SK-N-SH treated with all-trans-retinoic acid at 6 μM for 48 hours (cell line): ENCODE measurements around the gene WNK2.

Source experiments
- ATAC-seq: fragments of 200-7000 bp; cut with Tn5 transposase; 3 replicates; pipeline ENCODE4 v1.9.1; 2020; ENCODE audit warnings: mild to moderate bottlenecking, moderate library complexity
- ARNTL ChIP-seq: fragments of 450-650 bp; formaldehyde crosslinking; IDR thresholded peaks from 2 replicates; pipeline ENCODE4 v1.5.0; 2020; ENCODE audit warnings: low read depth, mild to moderate bottlenecking, moderate library complexity, borderline replicate concordance
- BACH2 ChIP-seq: fragments of 250-450 bp; sonication (Bioruptor Pico); IDR thresholded peaks from 2 replicates; pipeline ENCODE4 v1.9.0; 2021; ENCODE audit warnings: mild to moderate bottlenecking, borderline replicate concordance
- CREB5 ChIP-seq: fragments of 250-450 bp; sonication (Bioruptor Pico); IDR thresholded peaks from 2 replicates; pipeline ENCODE4 v1.5.1; 2020; ENCODE audit warnings: low read depth, mild to moderate bottlenecking, moderate library complexity
- CSDC2 ChIP-seq: fragments of 250-450 bp; sonication (Bioruptor Pico); IDR thresholded peaks from 2 replicates; pipeline ENCODE4 v1.5.0; 2020; ENCODE audit warnings: mild to moderate bottlenecking, moderate library complexity
- CSRNP3 ChIP-seq: fragments of 250-450 bp; sonication (Bioruptor Pico); IDR thresholded peaks from 2 replicates; pipeline ENCODE4 v1.5.1; 2021; ENCODE audit warnings: mild to moderate bottlenecking, moderate library complexity
- ESRRG ChIP-seq: fragments of 250-450 bp; sonication (Bioruptor Pico); IDR thresholded peaks from 2 replicates; pipeline ENCODE4 v1.6.1; 2021; ENCODE audit warnings: mild to moderate bottlenecking
- GLIS3 ChIP-seq: fragments of 250-450 bp; sonication (Bioruptor Pico); IDR thresholded peaks from 2 replicates; pipeline ENCODE4 v1.5.0; 2020; ENCODE audit warnings: mild to moderate bottlenecking, moderate library complexity
- ISL1 ChIP-seq: fragments of 250-450 bp; sonication (Bioruptor Pico); IDR thresholded peaks from 2 replicates; pipeline ENCODE4 v2.1.2; 2022; ENCODE audit warnings: mild to moderate bottlenecking, moderate library complexity
- OSR1 ChIP-seq: fragments of 250-450 bp; sonication (Bioruptor Pico); IDR thresholded peaks from 2 replicates; pipeline ENCODE4 v1.8.0; 2022; ENCODE audit warnings: moderate library complexity, mild to moderate bottlenecking, inconsistent platforms
- PATZ1 ChIP-seq: fragments of 250-450 bp; sonication (Bioruptor Pico); IDR thresholded peaks from 2 replicates; pipeline ENCODE4 v1.8.0; 2020; ENCODE audit warnings: mild to moderate bottlenecking, moderate library complexity, borderline replicate concordance
- POU6F1 ChIP-seq: fragments of 250-450 bp; sonication (Bioruptor Pico); IDR thresholded peaks from 2 replicates; pipeline ENCODE4 v1.8.0; 2021; ENCODE audit warnings: low read depth, mild to moderate bottlenecking, moderate library complexity, borderline replicate concordance
- PPARA ChIP-seq: fragments of 250-450 bp; sonication (Bioruptor Pico); IDR thresholded peaks from 2 replicates; pipeline ENCODE4 v1.5.0; 2020; ENCODE audit warnings: mild to moderate bottlenecking, borderline replicate concordance
- RARB ChIP-seq: fragments of 250-450 bp; sonication (Bioruptor Pico); IDR thresholded peaks from 2 replicates; pipeline ENCODE4 v1.8.0; 2021; ENCODE audit warnings: mild to moderate bottlenecking, moderate library complexity
- SNAI2 ChIP-seq: fragments of 250-450 bp; sonication (Bioruptor Pico); IDR thresholded peaks from 2 replicates; pipeline ENCODE4 v1.5.0; 2020; ENCODE audit warnings: mild to moderate bottlenecking, moderate library complexity
- TOX ChIP-seq: fragments of 250-450 bp; sonication (Bioruptor Pico); IDR thresholded peaks from 2 replicates; pipeline ENCODE4 v1.8.0; 2021; ENCODE audit warnings: mild to moderate bottlenecking, moderate library complexity, borderline replicate concordance
- ZC3H10 ChIP-seq: fragments of 250-450 bp; sonication (Bioruptor Pico); IDR thresholded peaks from 2 replicates; pipeline ENCODE4 v1.5.1; 2021; ENCODE audit warnings: mild to moderate bottlenecking, moderate library complexity
- ZFP3 ChIP-seq: fragments of 250-450 bp; sonication (Bioruptor Pico); IDR thresholded peaks from 2 replicates; pipeline ENCODE4 v1.5.0; 2020; ENCODE audit warnings: mild to moderate bottlenecking, moderate library complexity
- ZFP30 ChIP-seq: fragments of 450-650 bp; formaldehyde crosslinking; IDR thresholded peaks from 2 replicates; pipeline ENCODE4 v1.5.0; 2022; ENCODE audit warnings: mild to moderate bottlenecking, moderate library complexity
- ZNF565 ChIP-seq: fragments of 450-650 bp; formaldehyde crosslinking; conservative IDR thresholded peaks from 2 replicates; pipeline ENCODE4 v1.5.0; 2020; ENCODE audit warnings: low read depth, mild to moderate bottlenecking, moderate library complexity
- ZNF70 ChIP-seq: fragments of 450-650 bp; formaldehyde crosslinking; IDR thresholded peaks from 2 replicates; pipeline ENCODE4 v1.5.0; 2020; ENCODE audit warnings: mild to moderate bottlenecking, moderate library complexity
- ZNF8 ChIP-seq: fragments of 450-650 bp; formaldehyde crosslinking; IDR thresholded peaks from 2 replicates; pipeline ENCODE4 v1.5.0; 2020; ENCODE audit warnings: mild to moderate bottlenecking, moderate library complexity

Gene WNK2

GRCh38 chr9:93308676-93309075 is 124.7 kb downstream of the WNK2 start:
- TF ChIP-seq BACH2 (CRISPR knock-in tag) = no peak
- TF ChIP-seq SNAI2 (CRISPR knock-in tag) = no peak
- TF ChIP-seq CREB5 (CRISPR knock-in tag) = no peak
- TF ChIP-seq ARNTL (CRISPR knock-in tag) = no peak
- TF ChIP-seq TOX (CRISPR knock-in tag) = no peak
- TF ChIP-seq ZFP3 (CRISPR knock-in tag) = no peak
- no peak for TF ChIP-seq CSDC2
- no peak for TF ChIP-seq POU6F1 (CRISPR knock-in tag)
- no peak for ATAC-seq

GRCh38 chr9:93309889-93310425 is 126.0 kb downstream of the WNK2 start:
- TF ChIP-seq SNAI2 (CRISPR knock-in tag) (no peak), ZC3H10 (CRISPR knock-in tag) (no peak), OSR1 (CRISPR knock-in tag) (no peak), ZNF8 (no peak), GLIS3 (no peak), PPARA (CRISPR knock-in tag) (no peak), POU6F1 (CRISPR knock-in tag) (no peak), PATZ1 (CRISPR knock-in tag) (no peak), ISL1 (CRISPR knock-in tag) (no peak), ARNTL (CRISPR knock-in tag) (no peak), ZFP30 (no peak), ZNF565 (no peak), ESRRG (CRISPR knock-in tag) (no peak), RARB (CRISPR knock-in tag) (no peak), ZFP3 (CRISPR knock-in tag) (no peak), CSRNP3 (no peak), TOX (CRISPR knock-in tag) (no peak), CSDC2 (no peak)

GRCh38 chr9:93315118-93315517 is 131.2 kb downstream of the WNK2 start:
- no peak for ATAC-seq
- no peak for TF ChIP-seq PATZ1 (CRISPR knock-in tag)
- TF ChIP-seq GLIS3 = no peak
- TF ChIP-seq ESRRG (CRISPR knock-in tag) = no peak
- TF ChIP-seq CSRNP3 = no peak
- no peak for TF ChIP-seq CREB5 (CRISPR knock-in tag)
- TF ChIP-seq ZFP30 = no peak
- TF ChIP-seq OSR1 (CRISPR knock-in tag) = no peak
- no peak for TF ChIP-seq ZC3H10 (CRISPR knock-in tag)
- TF ChIP-seq ZNF70 = no peak
- TF ChIP-seq ISL1 (CRISPR knock-in tag) = no peak
- no peak for TF ChIP-seq ZNF565
- no peak for TF ChIP-seq ZNF8
- TF ChIP-seq SNAI2 (CRISPR knock-in tag) = no peak
- TF ChIP-seq PPARA (CRISPR knock-in tag) = no peak
- no peak for TF ChIP-seq RARB (CRISPR knock-in tag)
- no peak for TF ChIP-seq TOX (CRISPR knock-in tag)
- no peak for TF ChIP-seq ARNTL (CRISPR knock-in tag)
- no peak for TF ChIP-seq POU6F1 (CRISPR knock-in tag)

More at GRCh38 chr9:93309889-93310425, 126.0 kb downstream of the WNK2 start:
- ATAC-seq = no peak
